ENCODE measurements around the gene CD1D.

DNA sequence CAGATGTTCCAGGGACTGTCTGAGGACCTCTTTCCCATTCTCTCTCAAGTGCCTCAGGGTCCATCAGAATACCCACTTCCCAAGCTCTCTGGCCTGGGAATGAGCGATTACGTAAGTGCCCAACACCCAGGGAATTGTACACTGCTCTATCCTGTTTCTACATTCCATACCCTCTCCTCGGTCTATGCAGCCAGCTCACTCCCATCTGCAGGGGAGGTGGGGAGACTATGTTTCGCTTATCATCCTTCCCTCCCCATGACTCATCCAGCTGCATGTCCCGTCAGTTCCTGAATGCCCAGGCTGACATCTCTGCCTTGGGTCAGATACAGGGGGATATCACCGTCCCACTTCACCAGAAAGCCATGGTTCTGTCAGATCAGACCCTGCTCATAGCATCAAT lies 34.5 kb upstream of the CD1D start:
- TF ChIP-seq POLR2A (IDR thresholded peaks at IDR 0.05), result no peak
- TF ChIP-seq, protein P1, sequence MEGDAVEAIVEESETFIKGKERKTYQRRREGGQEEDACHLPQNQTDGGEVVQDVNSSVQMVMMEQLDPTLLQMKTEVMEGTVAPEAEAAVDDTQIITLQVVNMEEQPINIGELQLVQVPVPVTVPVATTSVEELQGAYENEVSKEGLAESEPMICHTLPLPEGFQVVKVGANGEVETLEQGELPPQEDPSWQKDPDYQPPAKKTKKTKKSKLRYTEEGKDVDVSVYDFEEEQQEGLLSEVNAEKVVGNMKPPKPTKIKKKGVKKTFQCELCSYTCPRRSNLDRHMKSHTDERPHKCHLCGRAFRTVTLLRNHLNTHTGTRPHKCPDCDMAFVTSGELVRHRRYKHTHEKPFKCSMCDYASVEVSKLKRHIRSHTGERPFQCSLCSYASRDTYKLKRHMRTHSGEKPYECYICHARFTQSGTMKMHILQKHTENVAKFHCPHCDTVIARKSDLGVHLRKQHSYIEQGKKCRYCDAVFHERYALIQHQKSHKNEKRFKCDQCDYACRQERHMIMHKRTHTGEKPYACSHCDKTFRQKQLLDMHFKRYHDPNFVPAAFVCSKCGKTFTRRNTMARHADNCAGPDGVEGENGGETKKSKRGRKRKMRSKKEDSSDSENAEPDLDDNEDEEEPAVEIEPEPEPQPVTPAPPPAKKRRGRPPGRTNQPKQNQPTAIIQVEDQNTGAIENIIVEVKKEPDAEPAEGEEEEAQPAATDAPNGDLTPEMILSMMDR (IDR thresholded peaks at IDR 0.05), result no peak
